ENCODE results near the gene S100A14. TPM values are rescaled to one million over a fixed set of nuclear protein-coding genes. Genes with fewer than 3 reads are reported as not detected.
"Not testable (repeated sequence)": the region's sequence is repeated elsewhere in the genome, so short reads cannot be mapped to it uniquely, and the experiment has no call there.

Gene S100A14
- polyA plus RNA-seq, 3 donors from 2014 or later, result not detected

- Mint-ChIP-seq H3K4me3 (no peak overlapping the region), H3K27ac (peak overlapping the region in 5 of 6 donors; percentile 51 to 81 (median 70)), H3K9me3 (no peaks in the 10 kb centered on the region), H3K36me3 (peaks cover 15 to 26% (median 23%) of the 10 kb centered on the region in 3 donors), H3K4me1 (peaks cover 42 to 59% of the 10 kb centered on the region in 2 donors), H3K27me3 (ENCODE audit: low read depth in 3 of 3) (peaks cover 0 to 2% (median 2%) of the 10 kb centered on the region in 3 donors)
- no peak for DNase-seq
Measured at GRCh38 chr1:153648000-153648643, 32.0 kb upstream of the S100A14 start.

GRCh38 chr1:153647346-153647714 is 31.2 kb upstream of the S100A14 start:
- Mint-ChIP-seq H3K4me1 (peaks cover 45 to 64% of the 10 kb centered on the region in 2 donors), H3K27me3 (ENCODE audit: low read depth in 3 of 3) (peaks cover 0 to 4% (median 2%) of the 10 kb centered on the region in 3 donors), H3K9me3 (no peaks in the 10 kb centered on the region), H3K27ac (peak overlapping the region; percentile 58 to 89 (median 82)), H3K4me3 (no peak overlapping the region), H3K36me3 (peaks cover 15 to 30% (median 27%) of the 10 kb centered on the region in 3 donors)
- no peak for DNase-seq

- Mint-ChIP-seq H3K4me3 (peak overlapping the region in 3 of 5 donors; percentile 31 to 59 (median 50)), H3K9me3 (no peaks in the 10 kb centered on the region), H3K36me3 (peaks cover 15 to 34% (median 27%) of the 10 kb centered on the region in 3 donors), H3K27ac (peak overlapping the region; percentile 58 to 89 (median 82)), H3K27me3 (ENCODE audit: low read depth in 3 of 3) (peaks cover 0 to 4% (median 2%) of the 10 kb centered on the region in 3 donors), H3K4me1 (peaks cover 46 to 70% of the 10 kb centered on the region in 2 donors)
- DNase-seq, result no peak
Measured at GRCh38 chr1:153646672-153647345, 30.7 kb upstream of the S100A14 start.

GRCh38 chr1:153643816-153644215 is 27.7 kb upstream of the S100A14 start:
- Mint-ChIP-seq H3K27me3 (ENCODE audit: low read depth in 3 of 3) (peaks cover 0 to 7% (median 2%) of the 10 kb centered on the region in 3 donors), H3K4me3 (no peak overlapping the region), H3K4me1 (peaks cover 49 to 73% of the 10 kb centered on the region in 2 donors), H3K36me3 (peaks cover 15 to 40% (median 33%) of the 10 kb centered on the region in 3 donors), H3K27ac (peak overlapping the region in 5 of 6 donors; percentile 19 to 66 (median 59)), H3K9me3 (no peaks in the 10 kb centered on the region)
- DNase-seq, result no peak

- Mint-ChIP-seq H3K36me3 (peaks cover 15 to 40% (median 33%) of the 10 kb centered on the region in 3 donors), H3K4me1 (peaks cover 49 to 72% of the 10 kb centered on the region in 2 donors)
Measured at GRCh38 chr1:153643100-153643499, 27.0 kb upstream of the S100A14 start.

GRCh38 chr1:153642161-153642560 is 26.0 kb upstream of the S100A14 start:
- no peaks in the 10 kb centered on the region for H3K9me3 Mint-ChIP-seq
- H3K27me3 Mint-ChIP-seq (ENCODE audit: low read depth in 3 of 3), result peaks cover 0 to 5% (median 0%) of the 10 kb centered on the region in 3 donors
- no peak overlapping the region for H3K4me3 Mint-ChIP-seq
- H3K4me1 Mint-ChIP-seq, result peaks cover 48 to 71% of the 10 kb centered on the region in 2 donors
- peak overlapping the region in 1 of 6 donors; percentile 31 for H3K27ac Mint-ChIP-seq
- peaks cover 16 to 46% (median 38%) of the 10 kb centered on the region in 3 donors for H3K36me3 Mint-ChIP-seq
- no peak for DNase-seq

More at GRCh38 chr1:153643100-153643499, 27.0 kb upstream of the S100A14 start:
- Mint-ChIP-seq H3K4me3 (no peak overlapping the region), H3K27ac (peak overlapping the region in 2 of 6 donors; percentile 26 to 63), H3K27me3 (ENCODE audit: low read depth in 3 of 3) (peaks cover 0 to 7% (median 0%) of the 10 kb centered on the region in 3 donors), H3K9me3 (no peaks in the 10 kb centered on the region)
- DNase-seq, result no peak

- Mint-ChIP-seq H3K27me3 (ENCODE audit: low read depth in 3 of 3) (peaks cover 0 to 5% (median 0%) of the 10 kb centered on the region in 3 donors), H3K36me3 (peaks cover 21 to 45% (median 41%) of the 10 kb centered on the region in 3 donors), H3K9me3 (no peaks in the 10 kb centered on the region), H3K4me1 (peaks cover 46 to 69% of the 10 kb centered on the region in 2 donors), H3K27ac (peak overlapping the region in 1 of 6 donors; percentile 40), H3K4me3 (no peak overlapping the region)
- DNase-seq, result no peak
Measured at GRCh38 chr1:153640861-153641260, 24.7 kb upstream of the S100A14 start.

GRCh38 chr1:153640213-153640612 is 24.1 kb upstream of the S100A14 start:
- not testable (repeated sequence) for H3K27ac Mint-ChIP-seq; H3K27me3 Mint-ChIP-seq (ENCODE audit: low read depth in 3 of 3); H3K4me3 Mint-ChIP-seq; DNase-seq; H3K9me3 Mint-ChIP-seq
- H3K36me3 Mint-ChIP-seq, result peaks cover 21 to 39% (median 35%) of the 10 kb centered on the region in 3 donors
- peaks cover 45 to 68% of the 10 kb centered on the region in 2 donors for H3K4me1 Mint-ChIP-seq

- H3K9me3 Mint-ChIP-seq, result no peaks in the 10 kb centered on the region
- H3K27ac Mint-ChIP-seq, result no peak overlapping the region
- peaks cover 46 to 68% of the 10 kb centered on the region in 2 donors for H3K4me1 Mint-ChIP-seq
- H3K4me3 Mint-ChIP-seq, result no peak overlapping the region
- DNase-seq, result no peak
- peaks cover 0 to 5% (median 3%) of the 10 kb centered on the region in 3 donors for H3K27me3 Mint-ChIP-seq (ENCODE audit: low read depth in 3 of 3)
- H3K36me3 Mint-ChIP-seq, result peaks cover 18 to 33% (median 28%) of the 10 kb centered on the region in 3 donors
Measured at GRCh38 chr1:153639280-153639679, 23.2 kb upstream of the S100A14 start.

- no peak for DNase-seq
- Mint-ChIP-seq H3K27ac (no peak overlapping the region), H3K27me3 (ENCODE audit: low read depth in 3 of 3) (peaks cover 4 to 11% (median 11%) of the 10 kb centered on the region in 3 donors), H3K9me3 (no peaks in the 10 kb centered on the region), H3K4me3 (no peak overlapping the region), H3K36me3 (peaks cover 10 to 26% (median 21%) of the 10 kb centered on the region in 3 donors), H3K4me1 (peaks cover 45 to 68% of the 10 kb centered on the region in 2 donors)
Measured at GRCh38 chr1:153638261-153638660, 22.1 kb upstream of the S100A14 start.

- H3K27ac Mint-ChIP-seq, result peak overlapping the region in 3 of 6 donors; percentile 34 to 88 (median 87)
- H3K4me1 Mint-ChIP-seq, result peaks cover 40 to 55% of the 10 kb centered on the region in 2 donors
- H3K36me3 Mint-ChIP-seq, result peaks cover 10 to 15% (median 14%) of the 10 kb centered on the region in 3 donors
Measured at GRCh38 chr1:153636312-153636711, 20.2 kb upstream of the S100A14 start.

GRCh38 chr1:153635872-153636271 is 19.7 kb upstream of the S100A14 start:
- peaks cover 4 to 13% (median 7%) of the 10 kb centered on the region in 3 donors for H3K27me3 Mint-ChIP-seq (ENCODE audit: low read depth in 3 of 3)
- DNase-seq, result no peak
- peaks cover 10 to 11% (median 11%) of the 10 kb centered on the region in 3 donors for H3K36me3 Mint-ChIP-seq
- peak overlapping the region; percentile 34 to 88 (median 80) for H3K27ac Mint-ChIP-seq
- no peaks in the 10 kb centered on the region for H3K9me3 Mint-ChIP-seq
- peaks cover 36 to 51% of the 10 kb centered on the region in 2 donors for H3K4me1 Mint-ChIP-seq
- H3K4me3 Mint-ChIP-seq, result peak overlapping the region; percentile 69 to 85 (median 78)

More at GRCh38 chr1:153636312-153636711, 20.2 kb upstream of the S100A14 start:
- H3K4me3 Mint-ChIP-seq, result peak overlapping the region in 3 of 5 donors; percentile 78 to 85 (median 81)
- peaks cover 4 to 13% (median 7%) of the 10 kb centered on the region in 3 donors for H3K27me3 Mint-ChIP-seq (ENCODE audit: low read depth in 3 of 3)
- no peak for DNase-seq
- H3K9me3 Mint-ChIP-seq, result no peaks in the 10 kb centered on the region

- peaks cover 10 to 11% (median 11%) of the 10 kb centered on the region in 3 donors for H3K36me3 Mint-ChIP-seq
- H3K4me3 Mint-ChIP-seq, result peak within 1 kb of the TSS; percentile 98 to 100 (median 99)
- peak; percentile 97 to 98 (median 98) for DNase-seq
- no peaks in the 10 kb centered on the region for H3K9me3 Mint-ChIP-seq
- H3K27ac Mint-ChIP-seq, result peak within 1 kb of the TSS; percentile 99 to 100 (median 100)
- H3K27me3 Mint-ChIP-seq (ENCODE audit: low read depth in 3 of 3), result peaks cover 4 to 14% (median 8%) of the 10 kb centered on the region in 3 donors
- peaks cover 36 to 48% of the 10 kb centered on the region in 2 donors for H3K4me1 Mint-ChIP-seq
Measured at GRCh38 chr1:153633754-153634665, 17.9 kb upstream of the S100A14 start, which contains the start of gene CHTOP. TSS of gene CHTOP (plus strand) at chr1:153634066. CDS start at chr1:153636589, 2,523 bp downstream.

Measured in immature natural killer cell (primary cell).